Epithelial cell of esophagus (primary cell): Measurements from ENCODE around the gene CNTNAP5.

ENCODE experiments used
- DNase-seq: peaks from one replicate; pipeline ENCODE4 v3.0.0; 2010; ENCODE audit warnings: low read depth
- H3K4me3 ChIP-seq: 2 replicates; pipeline ENCODE4 v1.5.1; 2011; ENCODE audit warnings: mild to moderate bottlenecking, low read length, control low read depth
- CTCF ChIP-seq: IDR thresholded peaks from 2 replicates; pipeline ENCODE4 v1.5.1; 2011; ENCODE audit warnings: low read depth, mild to moderate bottlenecking, low read length, control low read depth, inconsistent platforms; ENCODE audit not compliant: insufficient read depth; ENCODE audit errors: missing control alignments

The CNTNAP5 gene

DNA sequence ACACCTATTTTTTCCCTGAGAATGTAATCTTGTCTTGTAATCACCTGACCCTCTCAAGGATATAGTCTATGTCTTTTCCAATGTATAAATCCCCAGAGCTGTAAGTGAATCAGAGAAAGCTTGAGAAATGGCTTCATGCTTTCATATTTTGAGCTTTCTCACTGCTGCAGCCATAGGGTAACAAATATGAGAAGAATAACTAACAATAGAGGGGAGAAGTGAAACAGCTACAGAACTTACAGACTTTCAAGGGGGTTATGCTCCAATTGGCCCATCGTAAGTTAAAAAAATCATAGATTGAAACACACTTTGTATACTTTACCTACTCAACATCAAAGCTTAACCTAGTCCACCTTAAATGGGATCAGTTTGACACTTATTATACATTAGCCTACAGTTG lies 111.0 kb downstream of the CNTNAP5 start:
- TF ChIP-seq CTCF: no peak
- DNase-seq: no peak
- no peak overlapping the region for H3K4me3 ChIP-seq

- no peak for TF ChIP-seq CTCF
- no peak overlapping the region for H3K4me3 ChIP-seq
Observed at GRCh38 chr2:124138076-124138475, 113.0 kb downstream of the CNTNAP5 start.

GRCh38 chr2:124145982-124146381 lies 120.9 kb downstream of the CNTNAP5 start:
- no peak overlapping the region for H3K4me3 ChIP-seq
- no peak for TF ChIP-seq CTCF
- DNase-seq: no peak

More at GRCh38 chr2:124138076-124138475, 113.0 kb downstream of the CNTNAP5 start:
- no peak for DNase-seq

DNA sequence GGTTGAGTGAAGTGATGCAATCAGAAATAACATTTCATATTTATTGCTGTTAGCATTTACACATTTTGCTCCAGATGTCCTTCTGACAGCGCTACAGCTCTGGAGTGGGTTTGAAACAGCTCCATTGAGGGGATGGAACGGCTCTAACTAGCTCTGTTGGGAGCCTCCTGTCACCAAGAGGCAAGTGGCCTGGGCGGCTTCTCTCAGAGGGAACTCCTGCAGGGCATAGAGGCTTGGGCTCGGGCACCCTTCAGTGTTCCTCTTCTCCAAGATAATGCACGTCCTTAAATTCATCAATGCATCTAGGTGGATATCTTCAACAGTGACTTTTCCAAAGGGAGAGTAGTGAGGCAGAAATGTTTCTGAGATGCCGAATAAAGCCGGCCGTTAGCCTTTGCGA lies 122.5 kb downstream of the CNTNAP5 start:
- no peak for DNase-seq

GRCh38 chr2:124149571-124149970 lies 124.5 kb downstream of the CNTNAP5 start:
- no peak for TF ChIP-seq CTCF
- no peak for DNase-seq
- no peak overlapping the region for H3K4me3 ChIP-seq

More for the DNA sequence above, 122.5 kb downstream of the CNTNAP5 start:
- TF ChIP-seq CTCF: no peak
- H3K4me3 ChIP-seq: no peak overlapping the region

- TF ChIP-seq CTCF: no peak
- no peak for DNase-seq
- no peak overlapping the region for H3K4me3 ChIP-seq
Observed at GRCh38 chr2:124151691-124152090, 126.6 kb downstream of the CNTNAP5 start.

- no peak for DNase-seq
- no peak for TF ChIP-seq CTCF
- no peak overlapping the region for H3K4me3 ChIP-seq
Observed at GRCh38 chr2:124153713-124154112, 128.6 kb downstream of the CNTNAP5 start.
